Vagina (tissue), 2 donors: ENCODE measurements around the gene ARMC8. TPM values are rescaled to one million over a fixed set of nuclear protein-coding genes. Genes with fewer than 3 reads are reported as not detected.

Experiments
- DNase-seq, 2 donors: peaks; one replicate each; pipeline ENCODE4 v3.0.0-alpha.2; 2017; ENCODE audit errors: extremely low spot score in 2 of 2
- H3K27ac ChIP-seq: fragments of 200-600 bp; sonication (generic); one replicate; pipeline ENCODE4 v1.5.1; 2019
- H3K27me3 ChIP-seq: fragments of 200-600 bp; sonication (generic); one replicate; pipeline ENCODE4 v1.5.1; 2019
- H3K36me3 ChIP-seq, 2 donors: fragments of 200-600 bp; sonication (generic); one replicate each; pipeline ENCODE4 v1.5.1; 2017 to 2019
- H3K4me1 ChIP-seq: fragments of 200-600 bp; sonication (generic); one replicate; pipeline ENCODE4 v1.5.1; 2019
- H3K4me3 ChIP-seq, 2 donors: fragments of 200-600 bp; sonication (generic); 1 replicate in 1 of 2; 2 replicates in 1 of 2; pipeline ENCODE4 v1.5.1; 2016 to 2019
- H3K9me3 ChIP-seq: fragments of 200-600 bp; sonication (generic); one replicate; pipeline ENCODE4 v1.5.1; 2019
- CTCF ChIP-seq, 3 experiments: fragments of 450-650 bp in 2 of 3; fragments of 200-600 bp in 1 of 3; sonication (generic) in 1 of 3; IDR thresholded peaks; one replicate each; pipeline ENCODE4 v1.5.1; 2017 to 2019; ENCODE audit warnings: antibody characterized with exemption in 3 of 3, mild to moderate bottlenecking in 2 of 3, moderate library complexity in 2 of 3
- POLR2A ChIP-seq, 2 donors: fragments of 450-650 bp; IDR thresholded peaks; one replicate each; pipeline ENCODE4 v1.6.1; 2017; ENCODE audit warnings: antibody characterized with exemption in 2 of 2, mild to moderate bottlenecking in 2 of 2, moderate library complexity in 2 of 2
- POLR2AphosphoS5 ChIP-seq, 2 donors: sonication (generic); formaldehyde crosslinking; IDR thresholded peaks; one replicate each; pipeline ENCODE4 v1.9.0; 2017; ENCODE audit warnings: antibody characterized with exemption in 2 of 2, mild to moderate bottlenecking in 2 of 2, low read depth in 1 of 2; ENCODE audit not compliant: insufficient read depth in 1 of 2
- intact Hi-C: fragments of 100-400 bp; cut with DNase I; formaldehyde crosslinking; loops from one replicate; pipeline ENCODE4 v1.15.1; 2023
- total RNA-seq: library from RNA; depleted of rRNA; stranded (reverse); fragments of >200 nt; gene quantifications from one replicate; pipeline ENCODE4 v1.2.3, GENCODE V29; 2016

The ARMC8 gene
- total RNA-seq, 1 donor from 2014 or later = 55.0 TPM

- H3K27me3 ChIP-seq = no peaks in the 10 kb centered on the region
- peak overlapping the region; percentile 93 for H3K27ac ChIP-seq
- H3K4me3 ChIP-seq = peak overlapping the region; percentile 77 to 93
- intact Hi-C loops = no loop called here
- H3K4me1 ChIP-seq = peaks cover 27% of the 10 kb centered on the region
- no peak for DNase-seq
- H3K9me3 ChIP-seq = no peaks in the 10 kb centered on the region
- no peak for TF ChIP-seq CTCF (IDR thresholded peaks at IDR 0.05)
- no peak for TF ChIP-seq POLR2AphosphoS5 (IDR thresholded peaks at IDR 0.05; ENCODE audit: insufficient read depth in 1 of 2, low read depth in 1 of 2)
- TF ChIP-seq POLR2A (IDR thresholded peaks at IDR 0.05) = no peak
- no peaks in the 10 kb centered on the region for H3K36me3 ChIP-seq
Measured at GRCh38 chr3:138186221-138186620, 880 bp upstream of the ARMC8 start.

- no peaks in the 10 kb centered on the region for H3K9me3 ChIP-seq
- H3K4me3 ChIP-seq = peak overlapping the region; percentile 77 to 93
- DNase-seq = no peak
- no peaks in the 10 kb centered on the region for H3K27me3 ChIP-seq
- H3K27ac ChIP-seq = peak overlapping the region; percentile 93
- intact Hi-C loops = no loop called here
- peaks cover 27% of the 10 kb centered on the region for H3K4me1 ChIP-seq
- no peaks in the 10 kb centered on the region for H3K36me3 ChIP-seq
- no peak for TF ChIP-seq CTCF (IDR thresholded peaks at IDR 0.05)
- no peak for TF ChIP-seq POLR2A (IDR thresholded peaks at IDR 0.05)
- TF ChIP-seq POLR2AphosphoS5 (IDR thresholded peaks at IDR 0.05; ENCODE audit: insufficient read depth in 1 of 2, low read depth in 1 of 2) = no peak
Measured at GRCh38 chr3:138186803-138187295, 252 bp upstream of the ARMC8 start.

GRCh38 chr3:138188013-138188730 lies 1.1 kb downstream of the ARMC8 start:
- TF ChIP-seq POLR2AphosphoS5 (IDR thresholded peaks at IDR 0.05; ENCODE audit: insufficient read depth in 1 of 2, low read depth in 1 of 2) (no peak), POLR2A (IDR thresholded peaks at IDR 0.05) (no peak), CTCF (IDR thresholded peaks at IDR 0.05) (no peak)
- no peaks in the 10 kb centered on the region for H3K36me3 ChIP-seq
- intact Hi-C loops = no loop called here
- H3K27me3 ChIP-seq = no peaks in the 10 kb centered on the region
- H3K27ac ChIP-seq = peak overlapping the region; percentile 93
- peaks cover 27% of the 10 kb centered on the region for H3K4me1 ChIP-seq
- peak overlapping the region; percentile 77 to 93 for H3K4me3 ChIP-seq
- H3K9me3 ChIP-seq = no peaks in the 10 kb centered on the region
- no peak for DNase-seq

- DNase-seq = no peak
- TF ChIP-seq POLR2AphosphoS5 (IDR thresholded peaks at IDR 0.05; ENCODE audit: insufficient read depth in 1 of 2, low read depth in 1 of 2) = no peak
- TF ChIP-seq POLR2A (IDR thresholded peaks at IDR 0.05) = no peak
- TF ChIP-seq CTCF (IDR thresholded peaks at IDR 0.05) = no peak
- Histone ChIP-seq H3K4me1 (peaks cover 7% of the 10 kb centered on the region), H3K36me3 (no peaks in the 10 kb centered on the region), H3K27ac (no peak overlapping the region), H3K9me3 (no peaks in the 10 kb centered on the region), H3K4me3 (no peak overlapping the region), H3K27me3 (no peaks in the 10 kb centered on the region)
- intact Hi-C loops = no loop called here
Measured at GRCh38 chr3:138195481-138195880, 8.4 kb downstream of the ARMC8 start.

GRCh38 chr3:138196023-138196422 lies 8.9 kb downstream of the ARMC8 start:
- TF ChIP-seq POLR2AphosphoS5 (IDR thresholded peaks at IDR 0.05; ENCODE audit: insufficient read depth in 1 of 2, low read depth in 1 of 2) = no peak
- no peak for TF ChIP-seq CTCF (IDR thresholded peaks at IDR 0.05)
- no peaks in the 10 kb centered on the region for H3K27me3 ChIP-seq
- peaks cover 11% of the 10 kb centered on the region for H3K4me1 ChIP-seq
- no peaks in the 10 kb centered on the region for H3K9me3 ChIP-seq
- no peaks in the 10 kb centered on the region for H3K36me3 ChIP-seq
- no peak overlapping the region for H3K27ac ChIP-seq
- DNase-seq = no peak
- no peak overlapping the region for H3K4me3 ChIP-seq
- intact Hi-C loops = no loop called here
